ENCODE results near the gene EPHB1.

EPHB1 gene

GRCh38 chr3:135142530-135142929 lies 347.5 kb downstream of the EPHB1 start:
- no peak for DNase-seq

- DNase-seq = no peak
These were observed 348.4 kb downstream of the EPHB1 start for GRCh38 chr3:135143474-135143873.

GRCh38 chr3:135145581-135145980 lies 350.5 kb downstream of the EPHB1 start:
- DNase-seq = no peak

- no peak for DNase-seq
These were observed 352.6 kb downstream of the EPHB1 start for GRCh38 chr3:135147657-135148056.

- DNase-seq = no peak
These were observed 353.4 kb downstream of the EPHB1 start for GRCh38 chr3:135148398-135149020.

GRCh38 chr3:135149707-135150681 lies 354.9 kb downstream of the EPHB1 start:
- no peak for DNase-seq

- no peak for DNase-seq
These were observed 359.1 kb downstream of the EPHB1 start for GRCh38 chr3:135154186-135154585.

GRCh38 chr3:135155228-135155627 lies 360.2 kb downstream of the EPHB1 start:
- DNase-seq = no peak

- DNase-seq = no peak
These were observed 360.7 kb downstream of the EPHB1 start for GRCh38 chr3:135155791-135156190.

- no peak for DNase-seq
These were observed 362.1 kb downstream of the EPHB1 start for GRCh38 chr3:135157045-135157740.

GRCh38 chr3:135158520-135158919 lies 363.5 kb downstream of the EPHB1 start:
- no peak for DNase-seq

GRCh38 chr3:135159681-135160247 lies 364.7 kb downstream of the EPHB1 start:
- no peak for DNase-seq

GRCh38 chr3:135161425-135161824 lies 366.4 kb downstream of the EPHB1 start:
- DNase-seq = no peak

- no peak for DNase-seq
These were observed 368.6 kb downstream of the EPHB1 start for GRCh38 chr3:135163701-135164100.

GRCh38 chr3:135165260-135165659 lies 370.2 kb downstream of the EPHB1 start:
- DNase-seq = no peak

GRCh38 chr3:135166266-135166825 lies 371.3 kb downstream of the EPHB1 start:
- no peak for DNase-seq

- no peak for DNase-seq
These were observed 373.8 kb downstream of the EPHB1 start for GRCh38 chr3:135168822-135169221.

GRCh38 chr3:135169651-135170050 lies 374.6 kb downstream of the EPHB1 start:
- DNase-seq = no peak

- no peak for DNase-seq
These were observed 375.7 kb downstream of the EPHB1 start for GRCh38 chr3:135170732-135171131.

- DNase-seq = no peak
These were observed 377.3 kb downstream of the EPHB1 start for GRCh38 chr3:135172191-135172869.

GRCh38 chr3:135175728-135176277 lies 380.7 kb downstream of the EPHB1 start:
- no peak for DNase-seq

- no peak for DNase-seq
These were observed 381.8 kb downstream of the EPHB1 start for GRCh38 chr3:135176881-135177280.
